ENCODE results near the gene WDR4. TPM values are rescaled to one million over a fixed set of nuclear protein-coding genes. Genes with fewer than 3 reads are reported as not detected.
"Not testable (repeated sequence)": the region's sequence is repeated elsewhere in the genome, so short reads cannot be mapped to it uniquely, and the experiment has no call there.

Gene WDR4
- total RNA-seq, 2 donors from 2014 or later: 15.4 to 23.5 TPM

DNA sequence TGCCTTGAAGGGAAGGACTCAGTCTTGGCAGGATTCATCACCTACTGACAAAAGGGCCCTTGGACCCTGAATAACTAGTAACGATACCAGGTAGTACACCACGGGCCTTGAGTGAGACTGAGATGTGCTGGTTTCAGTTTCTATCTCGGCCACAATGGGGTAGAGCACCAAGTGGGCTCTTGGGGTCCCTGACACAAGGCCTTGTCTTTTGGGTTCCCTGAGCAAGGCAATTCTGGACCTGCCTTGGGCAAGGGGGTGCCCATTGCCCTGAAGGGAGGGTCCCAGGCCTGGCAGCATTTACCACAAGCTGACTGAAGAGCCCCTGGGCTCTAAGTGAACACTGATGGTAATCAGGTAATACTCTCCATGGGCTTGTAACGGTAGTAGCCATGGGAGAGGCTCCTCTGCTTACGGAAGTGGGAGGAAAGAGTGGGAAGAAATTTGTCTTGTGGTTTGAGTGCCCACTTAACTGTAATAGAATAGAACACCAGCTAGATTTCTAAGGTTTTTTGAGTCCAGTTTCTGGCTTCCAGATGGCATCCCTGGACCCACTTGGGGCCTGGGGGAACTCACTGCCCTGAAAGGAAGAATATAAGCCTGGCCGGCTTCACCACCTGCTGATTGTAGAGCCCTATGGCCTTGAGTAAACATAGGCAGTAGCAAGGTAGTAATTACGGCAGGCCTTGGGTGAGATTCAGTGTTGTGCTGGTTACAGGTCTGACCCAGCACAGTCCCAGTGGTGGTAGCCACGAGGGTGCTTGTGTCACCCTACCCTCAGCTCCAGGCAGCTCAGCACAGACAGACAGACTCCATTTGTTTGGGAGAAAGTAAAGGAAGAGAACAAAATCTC lies 58.5 kb downstream of the WDR4 start:
- no peak for ATAC-seq
- H3K4me3 Mint-ChIP-seq: no peak overlapping the region
- no peak for DNase-seq
- peaks cover 22% of the 10 kb centered on the region for H3K27me3 Mint-ChIP-seq
- H3K36me3 Mint-ChIP-seq (ENCODE audit: low read depth): peaks cover 2% of the 10 kb centered on the region
- H3K27ac Mint-ChIP-seq: no peak overlapping the region
- no peaks in the 10 kb centered on the region for H3K9me3 ChIP-seq (ENCODE audit: control insufficient read depth, low read length, poor library complexity, severe bottlenecking)
- peaks cover 8% of the 10 kb centered on the region for H3K4me1 Mint-ChIP-seq

DNA sequence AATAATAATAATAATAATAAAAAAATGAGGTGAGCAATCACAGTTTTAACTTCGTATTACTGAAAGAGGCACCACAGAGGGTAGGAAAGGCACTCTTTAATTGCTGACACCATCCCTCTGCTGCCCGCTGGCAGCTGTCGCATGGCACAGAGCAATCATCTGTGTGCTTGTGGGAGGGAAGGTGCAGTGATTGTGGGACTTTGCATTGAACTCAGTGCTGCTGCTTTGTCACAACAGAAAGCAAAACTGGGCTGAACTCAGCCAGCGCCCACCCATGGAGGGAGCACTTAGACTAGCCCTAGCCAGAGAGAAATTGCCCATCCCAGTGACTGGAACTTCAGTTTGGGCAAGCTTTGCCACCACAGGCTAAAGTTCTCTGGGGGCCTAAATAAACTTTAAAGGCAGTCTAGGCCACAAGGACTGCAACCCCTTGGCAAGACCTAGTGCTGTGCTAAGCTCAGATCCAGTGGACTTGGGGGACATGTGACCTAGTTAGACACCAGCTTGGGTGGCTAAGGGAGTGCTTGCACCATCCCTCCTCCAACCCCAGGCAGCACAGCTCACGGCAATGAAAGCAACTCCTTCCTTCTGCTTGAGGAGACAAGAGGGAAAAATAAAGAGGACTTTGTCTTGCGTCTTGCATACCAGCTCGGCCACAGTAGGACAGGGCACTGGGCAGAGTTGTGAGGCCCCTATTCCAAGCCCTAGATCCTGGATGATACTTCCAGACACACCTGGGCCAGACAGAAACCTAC lies 59.3 kb downstream of the WDR4 start:
- DNase-seq: no peak
- no peak overlapping the region for H3K4me3 Mint-ChIP-seq
- H3K36me3 Mint-ChIP-seq (ENCODE audit: low read depth): peaks cover 2% of the 10 kb centered on the region
- peaks cover 14% of the 10 kb centered on the region for H3K27me3 Mint-ChIP-seq
- ATAC-seq: no peak
- H3K9me3 ChIP-seq (ENCODE audit: control insufficient read depth, low read length, poor library complexity, severe bottlenecking): no peaks in the 10 kb centered on the region
- H3K27ac Mint-ChIP-seq: no peak overlapping the region
- H3K4me1 Mint-ChIP-seq: peaks cover 8% of the 10 kb centered on the region

DNA sequence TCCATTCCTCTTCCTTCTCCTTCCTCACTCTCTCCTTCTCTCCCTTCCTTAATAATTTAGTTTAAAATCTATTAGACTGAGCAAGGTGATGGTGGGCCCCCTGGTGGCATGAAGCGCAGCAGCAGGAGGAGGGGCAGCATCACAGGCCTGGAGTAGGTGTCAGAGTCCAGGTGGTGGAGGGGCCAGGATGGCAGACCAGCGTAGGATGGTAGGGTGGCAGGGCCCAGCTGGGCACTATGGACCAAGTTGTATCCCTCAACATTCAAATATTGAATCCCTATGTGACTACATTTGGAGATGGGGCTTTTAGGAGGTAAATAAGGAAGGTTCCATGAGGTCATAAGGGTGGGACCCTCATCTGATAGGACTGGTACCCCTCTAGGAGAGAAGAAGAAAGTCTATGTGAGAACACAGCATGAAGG lies 61.0 kb downstream of the WDR4 start:
- H3K27ac Mint-ChIP-seq: peak overlapping the region; percentile 79
- H3K27me3 Mint-ChIP-seq: peaks cover 13% of the 10 kb centered on the region
- H3K36me3 Mint-ChIP-seq (ENCODE audit: low read depth): peaks cover 2% of the 10 kb centered on the region
- H3K4me1 Mint-ChIP-seq: peaks cover 3% of the 10 kb centered on the region
- DNase-seq (peak in 2 of 3 donors; percentile 24 to 58), ATAC-seq (peak; percentile 85)
- peak overlapping the region; percentile 46 for H3K4me3 Mint-ChIP-seq
- no peaks in the 10 kb centered on the region for H3K9me3 ChIP-seq (ENCODE audit: control insufficient read depth, low read length, poor library complexity, severe bottlenecking)

DNA sequence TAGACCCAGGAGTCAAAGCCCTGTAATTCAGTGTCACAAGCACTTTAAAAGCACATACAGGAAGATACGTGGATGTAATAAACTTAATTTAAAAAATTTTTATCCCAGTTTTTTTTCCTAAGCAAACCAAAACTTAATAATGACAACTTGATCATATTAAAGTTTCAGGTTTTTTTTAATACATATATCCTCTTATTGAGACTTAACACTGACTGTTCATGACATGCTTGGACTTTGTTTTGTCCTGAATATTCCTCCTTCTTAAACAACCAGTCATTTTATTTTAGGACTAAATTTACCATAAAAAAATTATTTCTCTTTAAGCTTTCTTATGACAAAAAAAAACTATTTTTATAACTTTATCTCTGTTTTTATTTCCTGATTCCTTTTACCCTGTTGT lies 64.1 kb downstream of the WDR4 start:
- no peak overlapping the region for H3K4me3 Mint-ChIP-seq
- no peak for ATAC-seq
- H3K4me1 Mint-ChIP-seq: peaks cover 3% of the 10 kb centered on the region

DNA sequence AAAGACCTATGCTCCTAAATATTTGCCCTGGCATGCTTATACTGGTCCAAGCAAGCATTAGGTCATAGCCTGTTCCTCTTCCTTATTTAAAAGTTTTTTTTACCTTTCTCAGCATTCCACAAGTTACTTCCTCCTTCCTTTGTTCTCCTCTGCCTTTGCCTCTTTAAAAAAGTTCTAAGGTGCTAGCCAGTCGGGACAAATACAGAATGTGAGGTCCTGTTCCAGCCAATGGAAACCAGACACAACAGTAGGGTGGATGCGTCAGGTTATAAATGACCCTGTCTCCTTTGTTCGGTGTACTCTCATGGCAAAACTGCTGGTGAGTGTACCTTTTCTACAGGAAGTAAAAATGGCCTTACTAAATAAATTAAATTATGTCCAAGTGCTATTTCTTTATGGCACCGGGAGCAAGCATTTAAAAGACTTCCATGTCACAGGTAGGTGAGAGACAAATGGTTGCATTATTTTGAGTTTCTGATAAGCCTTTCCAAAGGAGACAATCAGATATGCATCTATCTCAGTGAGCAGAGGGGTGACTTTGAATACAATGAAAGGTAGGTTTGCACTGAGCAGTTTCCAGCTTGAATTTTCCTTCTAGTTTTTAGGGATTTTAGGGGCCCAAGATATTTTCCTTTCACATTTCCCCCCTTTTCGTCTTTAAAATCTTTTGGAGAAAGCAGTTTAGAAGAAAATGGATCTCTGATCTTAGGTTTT lies 66.7 kb downstream of the WDR4 start:
- not testable (repeated sequence) for DNase-seq; H3K36me3 Mint-ChIP-seq (ENCODE audit: low read depth); ATAC-seq; H3K9me3 ChIP-seq (ENCODE audit: control insufficient read depth, low read length, poor library complexity, severe bottlenecking); H3K4me1 Mint-ChIP-seq; H3K27ac Mint-ChIP-seq; H3K4me3 Mint-ChIP-seq
- H3K27me3 Mint-ChIP-seq: peaks cover 19% of the 10 kb centered on the region

More for the DNA sequence above, 64.1 kb downstream of the WDR4 start:
- Mint-ChIP-seq H3K27me3 (peaks cover 17% of the 10 kb centered on the region), H3K27ac (no peak overlapping the region), H3K36me3 (ENCODE audit: low read depth) (peaks cover 2% of the 10 kb centered on the region)
- H3K9me3 ChIP-seq (ENCODE audit: control insufficient read depth, low read length, poor library complexity, severe bottlenecking): no peaks in the 10 kb centered on the region
- no peak for DNase-seq

DNA sequence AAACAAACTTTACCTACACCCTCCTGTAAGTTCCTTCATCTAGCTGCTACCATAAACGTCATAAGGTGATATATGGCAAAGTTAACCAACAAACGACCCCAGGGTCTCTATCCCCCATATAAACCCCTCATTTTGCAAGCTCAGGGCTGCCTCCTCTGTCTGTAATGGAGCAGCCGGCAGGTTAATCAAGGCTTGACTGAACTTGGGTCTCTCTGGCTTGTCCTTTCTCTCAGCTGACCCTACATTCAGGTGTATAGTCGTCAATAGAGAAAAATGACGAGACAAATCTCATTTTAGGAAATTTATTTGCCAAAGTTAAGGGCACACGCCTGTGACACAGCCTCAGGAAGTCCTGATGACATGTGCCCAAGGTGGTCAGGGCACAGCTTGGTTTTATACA lies 67.4 kb downstream of the WDR4 start:
- no peaks in the 10 kb centered on the region for H3K9me3 ChIP-seq (ENCODE audit: control insufficient read depth, low read length, poor library complexity, severe bottlenecking)
- ATAC-seq (no peak), DNase-seq (no peak)
- Mint-ChIP-seq H3K36me3 (ENCODE audit: low read depth) (peaks cover 3% of the 10 kb centered on the region), H3K4me1 (peaks cover 3% of the 10 kb centered on the region), H3K27ac (no peak overlapping the region), H3K27me3 (peaks cover 19% of the 10 kb centered on the region), H3K4me3 (no peak overlapping the region)

DNA sequence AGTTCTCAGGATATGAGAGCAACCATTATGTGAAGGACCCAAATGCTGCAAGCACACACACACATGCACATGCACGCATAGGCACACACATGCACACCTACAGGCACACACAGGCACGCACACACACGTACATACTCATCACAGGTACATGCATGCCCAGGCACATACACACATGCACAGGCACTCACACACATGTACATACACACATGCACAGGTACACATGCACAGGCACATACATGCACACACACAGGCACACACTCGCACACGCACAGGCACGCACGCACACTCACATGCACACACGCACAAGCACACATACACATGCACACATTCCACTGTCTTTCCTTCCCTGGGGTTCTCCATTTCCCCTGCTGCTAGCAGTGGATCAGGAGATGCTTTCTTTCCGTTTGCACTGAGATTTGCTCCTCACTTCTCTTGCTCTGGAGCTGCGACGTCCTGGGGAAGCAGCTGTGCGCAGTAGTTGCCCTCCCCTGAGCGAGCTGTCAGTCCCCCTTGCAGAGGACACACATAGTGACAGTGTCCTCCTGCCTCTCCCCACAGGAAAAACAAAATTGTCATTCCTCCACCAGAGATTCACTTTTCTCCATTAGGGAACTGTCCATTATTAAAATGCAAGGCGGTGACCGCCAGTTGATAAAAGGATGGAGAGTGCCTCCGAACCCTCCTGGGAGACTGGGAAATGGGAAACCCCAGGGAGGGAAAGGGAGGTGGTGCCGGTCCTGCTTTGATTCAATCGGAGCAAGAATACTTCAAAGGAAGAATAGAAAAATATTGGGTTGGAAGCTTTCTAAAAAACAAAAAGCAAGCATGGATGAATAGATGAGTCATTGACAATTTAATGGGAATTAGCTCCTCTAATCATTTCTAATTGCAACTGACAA lies 69.5 kb downstream of the WDR4 start:
- H3K27ac Mint-ChIP-seq: no peak overlapping the region
- no peak for DNase-seq
- H3K27me3 Mint-ChIP-seq: peaks cover 41% of the 10 kb centered on the region
- H3K4me3 Mint-ChIP-seq: no peak overlapping the region
- H3K36me3 Mint-ChIP-seq (ENCODE audit: low read depth): peaks cover 6% of the 10 kb centered on the region
- no peaks in the 10 kb centered on the region for H3K9me3 ChIP-seq (ENCODE audit: control insufficient read depth, low read length, poor library complexity, severe bottlenecking)
- ATAC-seq: no peak
- H3K4me1 Mint-ChIP-seq: peaks cover 10% of the 10 kb centered on the region

DNA sequence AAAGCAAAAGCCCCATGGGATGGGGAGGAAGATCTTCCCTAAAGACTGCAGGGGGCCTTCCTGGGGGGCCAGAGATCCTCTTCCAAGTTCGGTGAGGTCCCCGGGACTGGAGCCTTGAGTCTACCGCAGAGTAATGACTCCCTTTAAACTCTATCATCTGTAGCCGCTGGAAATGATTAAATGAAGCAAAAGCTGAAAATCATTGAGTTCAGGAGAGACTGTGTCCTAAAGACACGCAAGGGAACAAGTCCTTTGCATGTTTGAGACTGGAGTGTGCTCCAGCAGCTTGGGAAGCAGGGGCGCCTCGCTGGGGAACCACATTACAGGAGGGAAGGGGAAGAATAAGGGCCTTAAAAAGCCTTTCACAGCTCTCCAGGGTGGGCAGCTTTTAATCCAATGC lies 70.2 kb downstream of the WDR4 start:
- DNase-seq (no peak), ATAC-seq (no peak)
- no peaks in the 10 kb centered on the region for H3K9me3 ChIP-seq (ENCODE audit: control insufficient read depth, low read length, poor library complexity, severe bottlenecking)
- H3K4me1 Mint-ChIP-seq: peaks cover 11% of the 10 kb centered on the region
- peaks cover 47% of the 10 kb centered on the region for H3K27me3 Mint-ChIP-seq
- H3K27ac Mint-ChIP-seq: no peak overlapping the region
- H3K36me3 Mint-ChIP-seq (ENCODE audit: low read depth): peaks cover 6% of the 10 kb centered on the region
- no peak overlapping the region for H3K4me3 Mint-ChIP-seq

DNA sequence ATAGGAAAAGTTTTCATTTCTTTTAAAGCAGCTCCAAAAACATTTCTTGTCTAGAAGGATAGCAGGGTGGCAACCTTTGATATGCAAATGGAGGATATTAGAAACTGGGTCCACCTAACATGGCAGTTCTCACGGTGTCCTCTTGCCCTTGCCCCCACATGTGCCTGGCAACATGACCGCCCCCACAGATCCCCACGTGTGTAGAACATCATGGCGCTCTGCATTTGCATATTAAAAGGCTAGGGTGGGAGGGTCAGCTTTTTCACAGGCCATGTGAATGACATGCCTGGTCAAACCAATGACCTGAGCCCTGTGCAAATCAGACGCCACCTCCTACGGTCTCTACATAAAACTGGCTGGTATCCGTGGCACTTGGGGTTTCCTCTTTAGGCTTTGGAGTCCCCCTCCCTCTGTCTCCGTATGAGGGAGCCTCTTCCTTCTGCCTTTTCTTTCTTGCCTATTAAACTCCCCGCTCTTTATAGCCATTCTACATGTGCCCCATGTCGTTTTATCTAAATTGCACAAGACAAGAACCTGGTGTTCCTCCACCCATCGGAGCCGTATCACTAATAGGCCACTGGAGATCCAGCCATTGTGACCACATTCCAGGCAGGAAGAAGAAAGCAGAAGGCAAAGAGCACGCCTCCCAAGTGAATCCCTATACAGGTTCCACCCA lies 71.3 kb downstream of the WDR4 start:
- Mint-ChIP-seq H3K4me3 (no peak overlapping the region), H3K36me3 (ENCODE audit: low read depth) (peaks cover 6% of the 10 kb centered on the region)

DNA sequence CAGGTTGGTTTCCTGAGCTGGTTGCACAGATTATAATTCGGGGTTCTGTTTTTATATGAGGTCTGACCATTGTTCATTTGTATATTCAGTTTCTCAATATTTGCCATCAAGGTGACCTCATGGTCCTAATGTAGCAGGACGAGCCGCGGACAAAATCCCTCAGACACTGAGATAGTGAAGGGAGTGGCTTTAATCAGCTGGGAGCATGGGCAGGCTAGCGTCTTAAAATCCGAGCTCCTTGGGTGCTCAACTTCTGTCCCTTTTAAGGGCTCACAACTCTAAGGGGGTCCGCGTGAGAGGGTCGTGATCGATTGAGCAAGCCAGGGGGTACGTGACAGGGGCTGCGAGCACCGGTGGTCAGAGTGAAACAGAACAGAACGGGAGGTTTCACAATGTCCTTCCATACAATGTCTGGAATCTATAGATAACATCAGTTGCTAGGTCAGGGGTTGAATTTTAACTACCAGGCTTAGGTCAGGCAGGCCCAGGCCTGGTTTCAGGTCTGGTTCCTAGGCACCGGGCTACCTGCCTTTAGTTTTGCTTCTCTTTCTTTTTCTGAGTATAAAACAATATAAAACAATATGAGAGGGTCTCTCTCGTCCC lies 71.9 kb downstream of the WDR4 start:
- H3K4me3 Mint-ChIP-seq; H3K27ac Mint-ChIP-seq; H3K9me3 ChIP-seq (ENCODE audit: control insufficient read depth, low read length, poor library complexity, severe bottlenecking); ATAC-seq; H3K36me3 Mint-ChIP-seq (ENCODE audit: low read depth); DNase-seq: not testable (repeated sequence)
- Mint-ChIP-seq H3K27me3 (peaks cover 47% of the 10 kb centered on the region), H3K4me1 (peaks cover 11% of the 10 kb centered on the region)

More for the DNA sequence above, 71.3 kb downstream of the WDR4 start:
- ATAC-seq (no peak), DNase-seq (no peak)
- Mint-ChIP-seq H3K4me1 (peaks cover 11% of the 10 kb centered on the region), H3K27me3 (peaks cover 47% of the 10 kb centered on the region), H3K27ac (no peak overlapping the region)
- no peaks in the 10 kb centered on the region for H3K9me3 ChIP-seq (ENCODE audit: control insufficient read depth, low read length, poor library complexity, severe bottlenecking)

DNA sequence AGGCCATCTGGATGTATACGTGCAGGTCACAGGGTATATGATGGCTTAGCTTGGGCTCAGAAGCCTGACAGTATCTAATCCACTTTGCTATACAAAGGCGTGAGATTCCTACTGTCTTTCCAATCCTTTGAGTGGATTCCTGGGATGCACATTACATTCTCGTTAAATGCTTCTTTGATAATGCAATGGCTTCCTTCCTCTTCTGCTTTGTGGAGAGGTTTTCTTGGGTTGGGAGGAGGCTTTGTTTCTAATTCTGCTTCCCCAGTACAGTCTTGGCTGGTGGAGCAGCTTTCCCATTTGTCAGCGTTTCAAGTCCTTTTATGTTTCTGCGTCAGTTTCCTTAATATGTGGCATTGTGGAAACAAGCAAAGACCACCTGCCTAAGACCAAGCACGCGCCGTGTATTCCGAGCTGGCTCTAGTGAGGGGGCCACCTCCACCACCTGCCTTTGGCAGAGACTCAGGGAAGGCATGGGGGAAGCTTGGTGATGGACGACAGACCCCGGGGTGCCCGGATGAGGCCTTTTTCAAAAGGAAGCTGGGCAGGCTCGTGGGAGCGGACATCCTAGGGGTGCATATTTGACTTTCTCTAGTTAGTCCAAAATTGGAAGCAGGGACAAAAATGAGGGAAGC lies 72.7 kb downstream of the WDR4 start:
- Mint-ChIP-seq H3K4me1 (peaks cover 11% of the 10 kb centered on the region), H3K36me3 (ENCODE audit: low read depth) (peaks cover 6% of the 10 kb centered on the region), H3K4me3 (no peak overlapping the region), H3K27me3 (peaks cover 43% of the 10 kb centered on the region), H3K27ac (no peak overlapping the region)
- DNase-seq (no peak), ATAC-seq (no peak)
- no peaks in the 10 kb centered on the region for H3K9me3 ChIP-seq (ENCODE audit: control insufficient read depth, low read length, poor library complexity, severe bottlenecking)

Measured in T-helper 17 cell (primary cell).